HG03469 (cell line): ENCODE measurements around the gene LPP.

Source experiments
- ATAC-seq: cut with Tn5 transposase; IDR thresholded peaks from one replicate; pipeline ENCODE4 v1.9.1; 2021; ENCODE audit warnings: mild to moderate bottlenecking, moderate library complexity, moderate number of reproducible peaks; ENCODE audit not compliant: unreplicated experiment

The LPP gene

GRCh38 chr3:188534633-188535032, 380.7 kb downstream of the LPP start:
- ATAC-seq = no peak

- no peak for ATAC-seq
These were observed 383.6 kb downstream of the LPP start for GRCh38 chr3:188537606-188538005.

GRCh38 chr3:188539037-188539436, 385.1 kb downstream of the LPP start:
- no peak for ATAC-seq

GRCh38 chr3:188539631-188540194, 385.8 kb downstream of the LPP start:
- no peak for ATAC-seq

- no peak for ATAC-seq
These were observed 388.2 kb downstream of the LPP start for GRCh38 chr3:188542196-188542595.

GRCh38 chr3:188544012-188544411, 390.1 kb downstream of the LPP start:
- no peak for ATAC-seq

- ATAC-seq = no peak
These were observed 393.1 kb downstream of the LPP start for GRCh38 chr3:188546835-188547670.

GRCh38 chr3:188553569-188553968, 399.6 kb downstream of the LPP start:
- ATAC-seq = no peak

GRCh38 chr3:188554404-188554803, 400.4 kb downstream of the LPP start:
- ATAC-seq = no peak

GRCh38 chr3:188557235-188557634, 403.3 kb downstream of the LPP start:
- no peak for ATAC-seq

GRCh38 chr3:188558343-188559071, 404.6 kb downstream of the LPP start:
- no peak for ATAC-seq

- ATAC-seq = no peak
These were observed 405.1 kb downstream of the LPP start for GRCh38 chr3:188559072-188559429.

GRCh38 chr3:188559856-188560255, 405.9 kb downstream of the LPP start:
- no peak for ATAC-seq

GRCh38 chr3:188562144-188562543, 408.2 kb downstream of the LPP start:
- no peak for ATAC-seq

- no peak for ATAC-seq
These were observed 413.7 kb downstream of the LPP start for GRCh38 chr3:188567478-188568195.

GRCh38 chr3:188568736-188569135, 414.8 kb downstream of the LPP start:
- no peak for ATAC-seq

GRCh38 chr3:188571531-188572095, 417.7 kb downstream of the LPP start:
- ATAC-seq = no peak

- ATAC-seq = no peak
These were observed 419.5 kb downstream of the LPP start for GRCh38 chr3:188573291-188573940.

- no peak for ATAC-seq
These were observed 420.0 kb downstream of the LPP start for GRCh38 chr3:188573956-188574355.

GRCh38 chr3:188574885-188575284, 420.9 kb downstream of the LPP start:
- no peak for ATAC-seq
